GM03348 (cell line): ENCODE results near the gene MGAT3.

Source experiments
- DNase-seq: peaks from one replicate; pipeline ENCODE4 v3.0.0; 2012; ENCODE audit warnings: low spot score

Gene MGAT3

GRCh38 chr22:39471381-39472141, 14.7 kb downstream of the MGAT3 start:
- peak; percentile 86 for DNase-seq

DNA sequence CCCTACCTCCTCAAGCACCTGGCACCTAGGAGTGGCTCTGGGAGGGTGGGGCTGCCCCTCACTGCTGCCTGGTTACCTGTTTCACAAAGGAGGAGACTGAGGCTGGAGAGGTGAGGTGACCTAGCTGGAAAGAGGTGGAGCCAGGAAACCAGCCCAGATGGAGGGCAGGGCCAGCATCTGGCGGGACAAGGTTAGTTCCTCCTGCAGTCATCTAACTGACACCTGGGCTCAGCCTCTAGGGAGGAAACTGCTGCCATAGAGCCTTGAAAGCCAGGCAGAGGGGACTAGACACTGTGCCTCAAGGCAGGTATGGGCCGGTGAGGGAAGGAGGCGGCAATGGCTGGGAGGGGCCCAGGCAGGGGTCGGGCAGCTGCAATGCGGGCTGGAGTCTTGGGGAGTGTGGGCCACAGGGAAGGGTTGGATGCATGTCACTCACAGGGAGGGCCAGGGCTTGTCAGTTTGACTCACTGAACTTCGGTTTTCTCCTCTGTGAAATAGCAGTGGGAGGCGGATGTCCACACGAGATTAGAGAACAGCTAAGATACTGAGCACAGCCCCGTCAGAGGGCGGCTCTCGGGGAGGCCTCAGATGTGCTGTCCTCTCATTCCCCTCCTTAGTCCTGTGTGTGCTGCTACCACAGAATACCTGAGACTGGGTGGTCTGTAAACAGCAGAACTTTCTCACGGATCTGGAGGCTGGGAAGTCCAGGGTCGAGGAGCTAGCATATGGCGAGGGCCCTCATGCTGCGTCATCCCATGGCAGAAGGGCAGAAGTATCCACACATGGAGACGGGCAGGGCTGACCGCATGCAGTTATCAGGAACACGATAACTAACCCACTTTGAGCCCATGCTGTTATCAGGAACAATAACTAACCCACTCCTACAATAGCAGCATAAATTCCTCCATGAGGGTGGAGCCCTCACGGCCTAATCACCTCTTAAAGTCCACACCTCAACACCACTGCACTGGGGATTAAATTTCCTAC, 16.1 kb downstream of the MGAT3 start:
- DNase-seq: no peak

GRCh38 chr22:39473851-39474250, 17.0 kb downstream of the MGAT3 start:
- DNase-seq: no peak

GRCh38 chr22:39474351-39475111, 17.7 kb downstream of the MGAT3 start:
- DNase-seq: peak; percentile 54

GRCh38 chr22:39475337-39475736, 18.5 kb downstream of the MGAT3 start:
- no peak for DNase-seq

DNA sequence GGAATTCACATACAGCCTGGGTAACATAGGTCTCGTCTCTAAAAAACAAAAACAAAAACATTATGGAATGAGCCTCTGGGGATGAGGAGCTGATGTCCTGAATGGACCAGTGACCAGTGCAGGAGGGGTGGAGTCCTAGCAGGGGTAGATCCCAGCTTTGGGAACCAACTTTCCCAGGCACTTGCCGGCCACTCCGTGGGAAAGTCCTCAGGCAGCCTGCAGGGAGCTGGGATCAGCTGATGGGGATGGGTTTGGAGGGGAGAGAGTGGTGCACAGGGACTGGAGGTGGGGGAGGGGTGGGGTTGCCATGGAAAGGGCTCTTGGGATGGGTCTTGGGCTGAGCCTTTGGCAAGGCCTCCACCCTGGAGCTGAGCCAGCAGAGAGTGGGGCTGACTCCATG, 19.1 kb downstream of the MGAT3 start:
- no peak for DNase-seq

DNA sequence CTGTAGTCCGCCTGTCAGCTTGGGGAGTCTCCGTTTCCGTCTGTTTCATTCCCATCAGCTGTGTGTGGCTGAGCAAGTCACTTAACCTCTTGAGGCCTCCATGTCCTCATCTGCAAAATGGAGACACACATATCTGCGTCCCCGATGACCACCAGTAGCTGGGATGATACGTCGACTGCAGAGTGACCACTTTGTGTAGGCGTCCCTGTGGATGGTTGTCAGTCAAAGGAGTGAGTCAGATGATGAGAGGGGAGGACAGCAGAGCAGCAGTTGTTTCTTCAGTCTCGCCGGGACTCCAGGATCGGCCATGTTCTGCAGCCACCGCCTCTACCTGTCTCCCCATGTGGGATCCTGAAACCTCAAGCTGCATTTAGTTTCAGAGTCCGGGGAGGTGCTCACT, 19.9 kb downstream of the MGAT3 start:
- no peak for DNase-seq

DNA sequence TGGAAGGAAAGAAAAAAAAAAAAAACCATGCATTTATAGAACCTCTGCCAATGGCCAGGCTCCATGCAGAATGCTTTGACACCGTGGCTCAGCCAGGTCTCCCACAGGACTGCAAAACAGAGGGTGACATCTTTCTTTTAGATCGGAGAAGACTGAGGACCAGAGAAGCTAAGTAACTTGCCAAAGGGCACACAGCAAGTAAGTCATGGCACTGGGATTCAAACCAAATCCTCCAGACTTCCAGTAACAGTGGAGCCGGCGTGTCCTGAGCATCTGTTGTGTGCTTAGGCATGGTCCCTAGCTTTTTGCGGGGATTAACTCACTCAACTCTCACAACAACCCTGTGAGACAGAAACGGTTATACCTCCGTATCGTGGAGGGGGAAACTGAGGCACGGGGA, 20.7 kb downstream of the MGAT3 start:
- no peak for DNase-seq

DNA sequence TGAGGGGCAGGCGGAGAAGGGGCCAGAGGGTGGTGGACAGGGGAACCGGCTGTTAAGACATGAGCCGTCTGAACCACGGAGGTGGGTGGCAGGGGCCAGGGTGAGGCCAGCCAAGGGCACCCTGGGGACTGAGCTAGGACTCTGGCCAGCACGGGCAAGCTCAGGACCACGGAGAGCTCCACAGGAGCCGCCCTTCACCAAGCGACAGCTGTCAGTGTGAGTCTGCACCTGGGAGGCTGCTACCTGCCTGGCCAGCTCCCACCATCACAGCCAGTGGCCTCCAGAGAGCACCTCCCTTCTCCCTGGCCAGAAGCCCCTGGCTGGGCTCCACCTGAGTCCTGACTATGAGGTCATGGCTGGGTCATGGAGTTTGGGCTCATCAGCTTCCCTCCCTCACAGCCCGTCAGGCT, 21.6 kb downstream of the MGAT3 start:
- DNase-seq: no peak

- no peak for DNase-seq
Observed at GRCh38 chr22:39479254-39479653, 22.4 kb downstream of the MGAT3 start.

DNA sequence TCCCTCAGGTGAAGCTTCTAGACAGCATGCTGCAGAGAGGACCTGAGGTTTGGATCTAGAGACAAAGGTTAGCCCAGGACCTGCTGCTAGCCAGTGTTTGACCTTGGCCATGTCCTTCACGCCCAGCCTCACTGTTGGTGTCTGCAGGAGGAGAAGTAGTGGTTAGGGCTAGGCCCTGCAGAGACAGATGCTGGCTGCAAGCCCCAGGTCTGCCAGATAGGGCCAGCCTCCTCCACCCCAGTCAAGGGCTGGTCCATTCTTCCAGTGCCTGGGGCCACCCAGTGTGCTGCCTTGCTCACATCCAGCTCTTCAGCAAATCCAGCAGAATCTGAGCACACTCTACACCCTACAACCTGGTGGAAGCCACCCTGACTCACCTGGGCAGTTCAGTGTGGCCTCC, 23.7 kb downstream of the MGAT3 start:
- DNase-seq: no peak

DNA sequence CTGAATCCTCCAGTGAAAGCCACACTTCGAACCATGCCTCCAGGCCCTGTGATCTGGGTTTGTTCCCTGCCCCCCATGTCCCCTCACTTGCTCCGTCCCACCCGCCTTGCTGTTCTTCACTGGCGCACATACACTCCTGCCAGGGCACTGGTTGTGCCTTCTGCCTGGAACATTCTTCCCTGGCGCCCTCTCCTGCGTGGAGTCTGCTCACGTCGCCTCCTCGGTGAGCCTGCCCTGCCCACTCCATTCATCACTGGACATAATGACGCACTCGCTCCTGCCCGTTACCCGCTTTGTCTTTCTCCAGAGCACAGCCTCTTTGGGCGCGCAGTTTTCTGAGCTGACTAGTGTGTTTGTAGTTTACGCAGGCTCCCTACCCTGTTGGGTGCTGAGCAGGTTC, 24.2 kb downstream of the MGAT3 start:
- no peak for DNase-seq

DNA sequence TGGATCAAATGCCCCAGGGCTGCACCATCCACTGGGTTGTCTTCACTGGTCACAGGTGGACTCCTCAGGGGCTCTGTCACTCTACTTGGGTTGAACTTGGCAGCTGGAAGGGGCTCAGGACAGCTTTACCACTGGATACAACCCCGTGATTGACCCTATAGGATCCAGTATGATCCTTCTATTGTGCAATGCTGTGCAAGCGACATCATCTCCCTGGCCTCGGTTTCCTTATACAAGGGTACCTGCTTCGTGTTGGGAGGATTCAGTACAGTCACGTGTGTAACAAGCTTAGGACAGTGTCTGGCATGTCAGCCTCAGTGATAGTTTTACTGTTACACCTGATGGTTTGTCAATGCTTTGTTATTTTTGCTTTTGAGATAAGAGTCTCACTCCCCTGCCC, 24.8 kb downstream of the MGAT3 start:
- no peak for DNase-seq

- DNase-seq: no peak
Observed at GRCh38 chr22:39482768-39483167, 26.0 kb downstream of the MGAT3 start.

- DNase-seq: peak; percentile 40
Observed at GRCh38 chr22:39486951-39487825, 30.4 kb downstream of the MGAT3 start.

DNA sequence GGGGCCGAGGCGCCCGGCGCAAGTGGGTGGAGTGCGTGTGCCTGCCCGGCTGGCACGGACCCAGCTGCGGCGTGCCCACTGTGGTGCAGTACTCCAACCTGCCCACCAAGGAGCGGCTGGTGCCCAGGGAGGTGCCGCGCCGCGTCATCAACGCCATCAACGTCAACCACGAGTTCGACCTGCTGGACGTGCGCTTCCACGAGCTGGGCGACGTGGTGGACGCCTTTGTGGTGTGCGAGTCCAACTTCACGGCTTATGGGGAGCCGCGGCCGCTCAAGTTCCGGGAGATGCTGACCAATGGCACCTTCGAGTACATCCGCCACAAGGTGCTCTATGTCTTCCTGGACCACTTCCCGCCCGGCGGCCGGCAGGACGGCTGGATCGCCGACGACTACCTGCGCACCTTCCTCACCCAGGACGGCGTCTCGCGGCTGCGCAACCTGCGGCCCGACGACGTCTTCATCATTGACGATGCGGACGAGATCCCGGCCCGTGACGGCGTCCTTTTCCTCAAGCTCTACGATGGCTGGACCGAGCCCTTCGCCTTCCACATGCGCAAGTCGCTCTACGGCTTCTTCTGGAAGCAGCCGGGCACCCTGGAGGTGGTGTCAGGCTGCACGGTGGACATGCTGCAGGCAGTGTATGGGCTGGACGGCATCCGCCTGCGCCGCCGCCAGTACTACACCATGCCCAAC, 31.2 kb downstream of the MGAT3 start:
- DNase-seq: no peak

- no peak for DNase-seq
Observed at GRCh38 chr22:39488563-39489083, 31.8 kb downstream of the MGAT3 start.

DNA sequence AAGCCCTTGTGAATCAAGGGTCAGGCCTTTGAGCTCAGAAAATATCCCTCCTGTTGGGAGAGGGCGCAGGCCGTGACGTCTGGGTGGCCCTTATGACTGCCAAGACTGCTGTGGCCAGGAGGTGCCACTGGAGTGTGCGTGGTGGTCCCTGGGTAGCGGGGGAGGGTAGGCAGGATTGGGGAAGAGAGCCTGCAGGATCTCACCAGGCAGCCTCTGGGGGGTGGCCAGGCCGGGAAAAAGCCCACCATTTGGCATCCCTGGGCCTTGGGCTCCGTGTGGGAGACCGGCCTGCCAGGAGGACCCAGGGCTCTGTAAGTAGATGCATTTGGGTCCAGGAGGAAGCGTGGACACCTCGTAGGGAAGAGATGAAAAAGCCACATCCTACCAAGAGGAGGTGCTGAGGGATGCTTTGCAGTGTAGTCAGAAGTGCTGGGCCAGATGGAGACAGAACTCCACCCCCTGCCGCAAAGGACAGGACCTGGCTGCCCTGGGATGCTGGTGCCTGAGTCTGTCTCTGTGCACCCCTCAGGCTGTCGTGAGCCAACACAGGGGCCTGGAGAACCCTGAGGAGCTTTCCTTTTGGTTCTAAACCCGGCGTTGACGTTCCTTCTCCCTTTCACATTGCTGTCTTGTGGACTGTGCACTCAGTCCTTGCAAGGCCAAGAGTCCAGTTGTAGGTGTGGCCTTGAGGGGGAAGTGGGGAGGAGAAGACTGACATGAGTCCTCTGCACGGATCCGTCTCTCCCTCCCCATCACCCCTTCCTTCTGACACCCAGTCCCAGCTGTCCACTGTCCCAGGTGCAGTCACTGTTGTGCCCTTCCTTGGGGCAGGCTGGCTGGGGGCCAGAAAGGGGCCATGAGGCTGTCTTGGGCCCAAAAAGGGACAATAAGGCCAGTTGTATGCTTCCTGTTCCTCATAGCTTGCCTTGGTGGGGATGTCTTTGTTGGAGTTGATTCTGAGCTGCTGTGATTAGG, 32.6 kb downstream of the MGAT3 start:
- DNase-seq: no peak

DNA sequence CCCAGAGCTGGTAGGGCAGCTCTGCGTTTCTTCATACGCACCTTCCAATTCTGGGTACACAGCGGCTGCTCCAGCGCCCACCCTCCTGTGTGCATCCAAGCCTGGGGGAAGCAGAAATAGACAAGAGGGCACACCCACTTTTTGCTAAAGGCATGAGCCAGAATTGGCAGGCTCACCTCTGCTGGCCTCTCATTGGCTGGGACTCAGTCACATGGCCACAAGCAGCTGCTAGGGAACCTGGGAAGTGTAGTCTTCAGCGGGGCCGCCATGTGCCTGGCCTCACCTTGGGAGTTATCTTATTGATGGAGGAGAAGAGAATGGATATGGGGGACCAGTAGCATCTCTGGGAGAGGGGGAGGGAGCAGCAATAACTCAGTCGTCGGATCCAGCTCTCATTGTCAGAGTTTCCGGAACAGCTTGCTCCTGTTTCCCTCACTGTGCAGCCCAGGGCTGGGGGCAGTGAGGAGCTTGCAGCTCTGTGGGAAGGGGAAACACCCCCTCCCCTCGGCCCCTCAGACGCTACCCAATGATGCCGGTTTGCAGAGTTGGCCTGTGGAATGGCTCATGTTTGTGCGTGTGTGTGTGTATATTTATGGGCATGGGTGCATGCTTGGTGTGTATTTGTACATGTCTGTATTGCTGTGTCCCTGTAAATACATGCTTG, 33.5 kb downstream of the MGAT3 start:
- peak; percentile 88 for DNase-seq
